K562 (cell line): Measurements from ENCODE around the gene CDH1. TPM values are rescaled to one million over a fixed set of nuclear protein-coding genes. Genes with fewer than 3 reads are reported as not detected.
A peak's percentile ranks its signal among the peaks of the same experiment; 100 is the strongest.

Source experiments
- ATAC-seq: fragments of 200-7000 bp; cut with Tn5 transposase; 3 replicates; pipeline ENCODE4 v1.9.1; 2020; ENCODE audit warnings: moderate library complexity
- BruUV-seq: library from RNA; stranded (reverse); fragments of 400-500 nt; replicated peaks from 2 replicates; lab custom pipeline; 2021; lab: Mats Ljungman, UMichigan
- CTCF ChIA-PET: fragments of 300-600 bp; formaldehyde crosslinking; extraction: SDS; loops from one replicate; lab custom pipeline; 2021; ENCODE audit warnings: low intra/inter-chr PET ratio; lab: Yijun Ruan, JAX
- POLR2A ChIA-PET: fragments of 300-600, 350-650 bp; sonication (Branson Sonifier 250); formaldehyde crosslinking; extraction: SDS; loops from one replicate; lab custom pipeline; 2021; ENCODE audit warnings: antibody characterized with exemption, inconsistent platforms; lab: Yijun Ruan, JAX
- DNase-seq, 4 experiments: peaks; one replicate each; pipeline versions ENCODE4 v3.0.0 to v3.0.0-alpha.2; 2011 to 2018; ENCODE audit warnings: low spot score in 3 of 4, mixed read lengths in 3 of 4; ENCODE audit errors: extremely low read depth in 1 of 4
- FAIRE-seq: peaks from 2 replicates; lab custom pipeline; 2011; peaks lifted over from hg19 to GRCh38; lab: Jason Lieb, UNC
- H2AFZ ChIP-seq: 2 replicates; pipeline ENCODE4 v1.6.0; 2011; ENCODE audit warnings: low read depth, low read length, control low read depth, inconsistent platforms
- H3K27ac ChIP-seq: fragments of 200-600 bp; 3 replicates; pipeline ENCODE4 v1.8.0; 2011; ENCODE audit warnings: low read depth, mild to moderate bottlenecking, control low read depth, inconsistent platforms, low read length, moderate library complexity, mixed read lengths; ENCODE audit errors: extremely low read depth
- H3K27me3 ChIP-seq, 2 experiments: fragments of 300-600 bp in 1 of 2; 2 replicates in 1 of 2; 3 replicates in 1 of 2; pipeline versions ENCODE4 v1.6.0 to v1.8.0; 2011; ENCODE audit warnings: inconsistent platforms in 2 of 2, low read length in 2 of 2, mild to moderate bottlenecking in 1 of 2, mixed read lengths in 1 of 2, moderate library complexity in 1 of 2; ENCODE audit not compliant: control insufficient read depth in 2 of 2, insufficient read depth in 2 of 2
- H3K36me3 ChIP-seq: fragments of 300-600 bp; 3 replicates; pipeline ENCODE4 v1.8.0; 2011; ENCODE audit warnings: mild to moderate bottlenecking, low read length, inconsistent platforms; ENCODE audit not compliant: control insufficient read depth, insufficient read depth
- H3K4me1 ChIP-seq, 2 experiments: fragments of 200-600 bp in 1 of 2; replicated peaks in 1 of 2; 2 replicates in 1 of 2; 3 replicates in 1 of 2; pipeline versions ENCODE4 v1.5.1 to v1.8.0; 2011; ENCODE audit warnings: inconsistent platforms in 2 of 2, low read length in 2 of 2, mild to moderate bottlenecking in 1 of 2, mixed read lengths in 1 of 2, moderate library complexity in 1 of 2; ENCODE audit not compliant: control insufficient read depth in 2 of 2, insufficient read depth in 2 of 2
- H3K4me2 ChIP-seq: 2 replicates; pipeline ENCODE4 v1.6.1; 2011; ENCODE audit warnings: low read length, control low read depth, inconsistent platforms, mixed read lengths; ENCODE audit not compliant: insufficient read depth
- H3K4me3 ChIP-seq: fragments of 200-600 bp; sonication (generic), shearing (Covaris generic); 2 replicates; pipeline ENCODE4 v1.5.1; 2016; ENCODE audit warnings: control low read depth, inconsistent platforms
- H3K79me2 ChIP-seq: fragments of 200-600 bp; 3 replicates; pipeline ENCODE4 v1.8.0; 2011; ENCODE audit warnings: low read length, inconsistent platforms; ENCODE audit not compliant: control insufficient read depth, insufficient read depth
- H3K9ac ChIP-seq, 2 experiments: 2 replicates each; pipeline versions ENCODE4 v1.6.0 to v1.6.1; 2011; ENCODE audit warnings: low read depth in 2 of 2, low read length in 2 of 2, control low read depth in 1 of 2, inconsistent platforms in 1 of 2, mild to moderate bottlenecking in 1 of 2, mixed read lengths in 1 of 2; ENCODE audit not compliant: insufficient read depth in 1 of 2
- H3K9me1 ChIP-seq: one replicate; pipeline ENCODE4 v1.6.0; 2011; ENCODE audit warnings: inconsistent platforms, mild to moderate bottlenecking, low read length, moderate library complexity; ENCODE audit not compliant: control insufficient read depth, insufficient read depth
- H3K9me3 ChIP-seq: replicated peaks from 2 replicates; pipeline ENCODE4 v1.5.1; 2011; ENCODE audit warnings: low read depth, low read length, inconsistent platforms; ENCODE audit not compliant: control insufficient read depth, insufficient read depth
- H4K20me1 ChIP-seq: replicated peaks from 2 replicates; pipeline ENCODE4 v1.6.1; 2011; ENCODE audit warnings: low read length, inconsistent platforms, mixed read lengths; ENCODE audit not compliant: control insufficient read depth, insufficient read depth
- CC2D1A ChIP-seq: fragments of 450-650 bp; IDR thresholded peaks from 2 replicates; pipeline ENCODE4 v1.6.1; 2017; ENCODE audit warnings: mild to moderate bottlenecking
- ETS2 ChIP-seq: IDR thresholded peaks from 2 replicates; pipeline ENCODE4 v1.6.1; 2016; ENCODE audit warnings: borderline replicate concordance, missing genetic modification characterization, mild to moderate bottlenecking, moderate library complexity, missing compliant biosample characterization; ENCODE audit not compliant: poor library complexity, severe bottlenecking
- HINFP ChIP-seq: fragments of 450-650 bp; conservative IDR thresholded peaks from 2 replicates; pipeline ENCODE4 v1.6.1; 2016; ENCODE audit warnings: missing genetic modification characterization, low read depth, mild to moderate bottlenecking, control low read depth, missing compliant biosample characterization
- HNRNPK ChIP-seq: fragments of 200-400 bp; formaldehyde crosslinking; IDR thresholded peaks from one replicate; pipeline ENCODE4 v1.6.1; 2018; ENCODE audit warnings: mild to moderate bottlenecking, low read depth, low read length; ENCODE audit not compliant: poor library complexity, severe bottlenecking
- KLF16 ChIP-seq: IDR thresholded peaks from 2 replicates; pipeline ENCODE4 v1.6.1; 2016; ENCODE audit warnings: antibody characterized with exemption
- MEF2D ChIP-seq: conservative IDR thresholded peaks from 2 replicates; pipeline ENCODE4 v1.6.1; 2016; ENCODE audit warnings: low read depth, missing genetic modification characterization, missing compliant biosample characterization
- MYC ChIP-seq, 2 experiments: fragments of 250-450 bp in 1 of 2; sonication (Bioruptor Pico) in 1 of 2; IDR thresholded peaks; 2 replicates each; pipeline versions ENCODE4 v1.5.1 to v1.6.1; 2012 to 2021; ENCODE audit warnings: low read depth in 2 of 2, borderline replicate concordance in 1 of 2, improper control_type of control experiment in 1 of 2, low read length in 1 of 2, mild to moderate bottlenecking in 1 of 2, moderate library complexity in 1 of 2
- POLR2AphosphoS2 ChIP-seq: IDR thresholded peaks from 2 replicates; pipeline ENCODE4 v1.6.1; 2012; ENCODE audit warnings: low read length, improper control_type of control experiment
- POLR2H ChIP-seq: IDR thresholded peaks from 2 replicates; pipeline ENCODE4 v1.6.1; 2016; ENCODE audit warnings: missing genetic modification characterization, low read depth, mild to moderate bottlenecking, control low read depth, missing compliant biosample characterization, moderate library complexity
- RAD21 ChIP-seq, 2 experiments: fragments of 250-450 bp in 1 of 2; fragments of 450-650 bp in 1 of 2; sonication (Bioruptor Pico) in 1 of 2; formaldehyde crosslinking in 1 of 2; IDR thresholded peaks in 1 of 2; conservative IDR thresholded peaks in 1 of 2; 2 replicates each; pipeline versions ENCODE4 v1.4.0 to v1.8.0; 2020 to 2022; ENCODE audit warnings: mild to moderate bottlenecking in 2 of 2, moderate library complexity in 1 of 2
- SMAD1 ChIP-seq: fragments of 150-350 bp; IDR thresholded peaks from 2 replicates; pipeline ENCODE4 v1.6.1; 2014; ENCODE audit warnings: low read length, low read depth; ENCODE audit not compliant: partially characterized antibody
- SMC3 ChIP-seq: conservative IDR thresholded peaks from 2 replicates; pipeline ENCODE4 v1.6.1; 2011; ENCODE audit warnings: low read depth, low read length, improper control_type of control experiment; ENCODE audit not compliant: insufficient read depth
- TEAD1 ChIP-seq, 2 experiments: fragments of 450-650 bp in 1 of 2; sonication (generic) in 1 of 2; formaldehyde crosslinking; IDR thresholded peaks; 2 replicates each; pipeline versions ENCODE4 v1.4.0 to v1.8.0; 2020 to 2022; ENCODE audit warnings: mild to moderate bottlenecking in 2 of 2, missing genetic modification reagents in 1 of 2
- TRIM28 ChIP-seq: fragments of 450-650 bp; IDR thresholded peaks from 2 replicates; pipeline ENCODE4 v1.6.1; 2017
- ZBTB1 ChIP-seq: sonication (generic); formaldehyde crosslinking; IDR thresholded peaks from 2 replicates; pipeline ENCODE4 v1.8.1; 2023; ENCODE audit warnings: missing genetic modification reagents, low read depth, mild to moderate bottlenecking, borderline replicate concordance
- ZC3H8 ChIP-seq: fragments of 450-650 bp; IDR thresholded peaks from 2 replicates; pipeline ENCODE4 v1.6.1; 2017
- ZFP36 ChIP-seq: fragments of 150-350 bp; IDR thresholded peaks from 2 replicates; pipeline ENCODE4 v1.6.1; 2018; ENCODE audit warnings: low read length, low read depth; ENCODE audit not compliant: partially characterized antibody
- ZFX ChIP-seq: sonication (generic); formaldehyde crosslinking; IDR thresholded peaks from 2 replicates; pipeline ENCODE4 v1.8.0; 2022; ENCODE audit warnings: mild to moderate bottlenecking, missing genetic modification reagents, moderate library complexity
- ZNF165 ChIP-seq: fragments of 250-450 bp; sonication (Bioruptor Pico); IDR thresholded peaks from 2 replicates; pipeline ENCODE4 v1.4.0; 2020; ENCODE audit warnings: borderline replicate concordance
- ZNF175 ChIP-seq: fragments of 200-800 bp; sonication (Bioruptor generic); IDR thresholded peaks from 2 replicates; pipeline ENCODE4 v1.6.1; 2016; ENCODE audit warnings: low read depth, mild to moderate bottlenecking, missing genetic modification characterization, missing compliant biosample characterization
- ZNF830 ChIP-seq: fragments of 250-450 bp; sonication (Bioruptor Pico); IDR thresholded peaks from 2 replicates; pipeline ENCODE4 v1.5.0; 2021; ENCODE audit warnings: mild to moderate bottlenecking
- ZSCAN29 ChIP-seq: fragments of 450-650 bp; IDR thresholded peaks from 2 replicates; pipeline ENCODE4 v1.6.1; 2017
- WGBS: fragments of 100-300 bp; shearing (Covaris generic); methylation state at CpG from one replicate; pipeline ENCODE4 v1.1.6; 2016; ENCODE audit warnings: low coverage, mixed read lengths; ENCODE audit not compliant: insufficient coverage; ENCODE audit errors: missing lambda C conversion rate; 5-methylcytosine and 5-hydroxymethylcytosine counted together
- in situ Hi-C: fragments of 300-500 bp; cut with MboI; formaldehyde crosslinking; loops from 4 replicates; pipeline ENCODE4 v1.15.0; 2018; ENCODE audit warnings: inconsistent platforms, mixed read lengths
- intact Hi-C: fragments of 100-400 bp; cut with micrococcal nuclease; formaldehyde crosslinking; loops from 2 replicates; pipeline ENCODE4 v1.14.2; 2022
- polyA plus RNA-seq, 8 experiments: library from polyadenylated mRNA; depleted of rRNA in 4 of 8; stranded (reverse) in 5 of 8; unstranded in 3 of 8; fragments of >200 nt; fragmentation: Nextera tagmentation in 2 of 8; fragmentation: Illumina TruSeq in 1 of 8; extraction: Ambion mirVana in 2 of 8; extraction: Trizol in 1 of 8; gene quantifications; 2 replicates each; pipeline versions ENCODE4 v1.2.1 to v1.2.3, GENCODE V29; 2011 to 2014; ENCODE audit warnings: inconsistent platforms in 1 of 8, missing spikeins in 1 of 8
- total RNA-seq, 7 experiments: library from RNA; depleted of rRNA in 6 of 7; stranded (reverse); fragments of >200 nt in 6 of 7; fragmentation: Illumina TruSeq in 2 of 7; extraction: Trizol in 2 of 7; gene quantifications; 2 replicates each; pipeline versions ENCODE4 v1.2.1 to v1.2.3, GENCODE V29; 2011 to 2021; ENCODE audit warnings: low replicate concordance in 1 of 7

CDH1 gene
- total and polyA plus RNA-seq, 9 of the 15 experiments (the other 6 are each of a cell fraction or from before 2014, with no cell fraction given) = 0.01 to 0.69 TPM; not detected in 7

GRCh38 chr16:68800257-68800875, 63.3 kb downstream of the CDH1 start:
- H3K36me3 ChIP-seq = no peaks in the 10 kb centered on the region
- intact Hi-C loops (loop anchor here (1.0 to 10.0 kb wide), 2 partner anchors 96 to 206 kb away; no protein-coding TSS in a partner anchor), in situ Hi-C loops (loop anchor here (5.0 kb wide), 1 partner anchor 93 kb away; no protein-coding TSS in a partner anchor)
- no peaks in the 10 kb centered on the region for H3K9me1 ChIP-seq
- H3K4me2 ChIP-seq = no peak overlapping the region
- ATAC-seq (peak; percentile 98), DNase-seq (peak; percentile 62 to 80 (median 66)), FAIRE-seq (peak; percentile 93)
- H3K79me2 ChIP-seq = no peaks in the 10 kb centered on the region
- ChIA-PET POLR2A (interaction anchor here (1.1 kb wide), 1 partner anchor 73 kb away, joined by 3 read pairs; no protein-coding TSS in a partner anchor), CTCF (interaction anchor here (0.6 to 4.7 kb wide), 4 partner anchors 95 to 366 kb away, joined by 4 to 60 read pairs (median 8); no protein-coding TSS in a partner anchor)
- no peaks in the 10 kb centered on the region for H3K9me3 ChIP-seq
- WGBS = 5% methylated on average over 5 of the region's 5 CpGs
- H2AFZ ChIP-seq = peak overlapping the region; percentile 44; the same call in 1 of the 2 replicates
- H4K20me1 ChIP-seq = peaks cover 3% of the 10 kb centered on the region; the same call in 1 of the 2 replicates
- no peak overlapping the region for H3K4me3 ChIP-seq
- no peak overlapping the region for H3K9ac ChIP-seq
- peaks cover 0 to 11% of the 10 kb centered on the region in 2 experiments; a peak in 2 of 5 replicates for H3K27me3 ChIP-seq
- BruUV-seq = no TSS peak
- H3K4me1 ChIP-seq = no peaks in the 10 kb centered on the region; a peak in 1 of 5 replicates
- no peak overlapping the region for H3K27ac ChIP-seq
- TF ChIP-seq KLF16 = 0 out of 2 replicates have a peak, but pooled peaks have one; percentile 11
- no peak for TF ChIP-seq ZNF165 (CRISPR knock-in tag)
- no peak for TF ChIP-seq ETS2 (tag)
- TF ChIP-seq ZFP36 = no peak
- TF ChIP-seq POLR2H (tag) = no peak
- TF ChIP-seq MYC (IDR thresholded peaks at IDR 0.05; ENCODE audit: low read depth, low read length) = 0 out of 2 replicates have a peak, but pooled peaks have one; percentile 33
- no peak for TF ChIP-seq MYC (CRISPR knock-in tag; IDR thresholded peaks at IDR 0.05; ENCODE audit: borderline replicate concordance, low read depth)
- no peak for TF ChIP-seq HINFP (tag)
- no peak for TF ChIP-seq ZBTB1 (CRISPR knock-in tag)
- no peak for TF ChIP-seq SMAD1
- TF ChIP-seq ZNF175 (CRISPR knock-in tag) = no peak
- TF ChIP-seq ZC3H8 = no peak
- TF ChIP-seq ZFX = no peak
- peak; percentile 81 for TF ChIP-seq CC2D1A
- no peak for TF ChIP-seq ZNF830 (CRISPR knock-in tag)
- peak in 1 of 2 experiments; percentile 59; a peak in 1 of 4 replicates for TF ChIP-seq TEAD1 (CRISPR knock-in tag; IDR thresholded peaks at IDR 0.05)
- TF ChIP-seq HNRNPK = no peak
- TF ChIP-seq MEF2D (tag) = no peak
- TF ChIP-seq POLR2AphosphoS2 = no peak
- TF ChIP-seq RAD21 (CRISPR knock-in tag; conservative IDR thresholded peaks at IDR 0.05 in 1 of 2, IDR thresholded peaks at IDR 0.05 in 1 of 2) = peak; percentile 89 to 95
- no peak for TF ChIP-seq ZSCAN29
- peak; percentile 81 for TF ChIP-seq SMC3
- TF ChIP-seq TRIM28 = no peak
